Right atrium auricular region (tissue), 2 donors: ENCODE data around the gene CIB4. TPM values are rescaled to one million over a fixed set of nuclear protein-coding genes. Genes with fewer than 3 reads are reported as not detected.
"Not testable (repeated sequence)": the region's sequence is repeated elsewhere in the genome, so short reads cannot be mapped to it uniquely, and the experiment has no call there.

Source experiments
- DNase-seq: peaks from one replicate; pipeline ENCODE4 v3.0.0-alpha.2; 2019; ENCODE audit warnings: low spot score
- H3K27ac ChIP-seq, 2 donors: fragments of 200-600 bp; sonication (generic); 1 replicate in 1 of 2; 2 replicates in 1 of 2; pipeline ENCODE4 v1.5.1; 2016 to 2019
- H3K27me3 ChIP-seq, 2 donors: fragments of 200-600 bp; sonication (generic); one replicate each; pipeline versions ENCODE4 v1.5.1 to v1.6.0; 2017 to 2019
- H3K36me3 ChIP-seq: fragments of 200-600 bp; sonication (generic); one replicate; pipeline ENCODE4 v1.5.1; 2016
- H3K4me1 ChIP-seq, 2 donors: fragments of 200-600 bp; sonication (generic); one replicate each; pipeline versions ENCODE4 v1.5.1 to v1.6.0; 2017 to 2019
- H3K4me3 ChIP-seq, 2 donors: fragments of 200-600 bp; sonication (generic); 1 replicate in 1 of 2; 2 replicates in 1 of 2; pipeline ENCODE4 v1.5.1; 2017 to 2019; ENCODE audit warnings: mild to moderate bottlenecking in 1 of 2, moderate library complexity in 1 of 2
- H3K9me3 ChIP-seq, 2 donors: fragments of 200-600 bp; sonication (generic); one replicate each; pipeline ENCODE4 v1.5.1; 2019
- CTCF ChIP-seq, 2 donors: fragments of 200-600 bp; sonication (generic); IDR thresholded peaks; one replicate each; pipeline ENCODE4 v1.5.1; 2019; ENCODE audit warnings: antibody characterized with exemption in 2 of 2
- total RNA-seq, 2 donors: library from RNA; depleted of rRNA; stranded (reverse); fragments of >200 nt; gene quantifications; one replicate each; pipeline ENCODE4 v1.1.0, GENCODE V29; 2016

CIB4 gene
- total RNA-seq, 2 donors from 2014 or later = not detected

GRCh38 chr2:26670931-26671460 lies 29.8 kb upstream of the CIB4 start:
- Histone ChIP-seq H3K27me3 (no peaks in the 10 kb centered on the region), H3K4me1 (no peaks in the 10 kb centered on the region), H3K9me3 (peaks cover 0 to under 1% of the 10 kb centered on the region in 2 donors), H3K36me3 (no peaks in the 10 kb centered on the region), H3K4me3 (no peak overlapping the region), H3K27ac (no peak overlapping the region)
- no peak for TF ChIP-seq CTCF (IDR thresholded peaks at IDR 0.05)
- DNase-seq = no peak

- no peak for TF ChIP-seq CTCF (IDR thresholded peaks at IDR 0.05)
- Histone ChIP-seq H3K27ac (no peak overlapping the region), H3K27me3 (no peaks in the 10 kb centered on the region), H3K4me3 (no peak overlapping the region), H3K9me3 (peaks cover 0 to 6% of the 10 kb centered on the region in 2 donors), H3K36me3 (no peaks in the 10 kb centered on the region), H3K4me1 (no peaks in the 10 kb centered on the region)
- no peak for DNase-seq
Observed at GRCh38 chr2:26670171-26670570, 29.0 kb upstream of the CIB4 start.

GRCh38 chr2:26668856-26669750 lies 27.9 kb upstream of the CIB4 start:
- TF ChIP-seq CTCF (IDR thresholded peaks at IDR 0.05) = no peak
- Histone ChIP-seq H3K4me3 (no peak overlapping the region), H3K27ac (no peak overlapping the region), H3K27me3 (no peaks in the 10 kb centered on the region), H3K36me3 (no peaks in the 10 kb centered on the region), H3K9me3 (peaks cover 0 to 6% of the 10 kb centered on the region in 2 donors), H3K4me1 (no peaks in the 10 kb centered on the region)
- DNase-seq = no peak

- no peak for DNase-seq
- TF ChIP-seq CTCF (IDR thresholded peaks at IDR 0.05) = no peak
- no peaks in the 10 kb centered on the region for H3K4me1 ChIP-seq
- H3K9me3 ChIP-seq = peaks cover 0 to 6% of the 10 kb centered on the region in 2 donors
- H3K4me3 ChIP-seq = no peak overlapping the region
- H3K36me3 ChIP-seq = no peaks in the 10 kb centered on the region
- H3K27me3 ChIP-seq = no peaks in the 10 kb centered on the region
- H3K27ac ChIP-seq = no peak overlapping the region
Observed at GRCh38 chr2:26668041-26668440, 26.9 kb upstream of the CIB4 start.

GRCh38 chr2:26666671-26667070 lies 25.5 kb upstream of the CIB4 start:
- TF ChIP-seq CTCF (IDR thresholded peaks at IDR 0.05) = no peak
- Histone ChIP-seq H3K36me3 (no peaks in the 10 kb centered on the region), H3K27me3 (no peaks in the 10 kb centered on the region), H3K27ac (no peak overlapping the region), H3K4me3 (no peak overlapping the region), H3K4me1 (no peaks in the 10 kb centered on the region), H3K9me3 (peaks cover 0 to 6% of the 10 kb centered on the region in 2 donors)
- DNase-seq = no peak

GRCh38 chr2:26665296-26665695 lies 24.1 kb upstream of the CIB4 start:
- peaks cover 0 to 11% of the 10 kb centered on the region in 2 donors for H3K9me3 ChIP-seq
- not testable (repeated sequence) for DNase-seq, H3K27me3 ChIP-seq, H3K27ac ChIP-seq, H3K36me3 ChIP-seq, H3K4me1 ChIP-seq, H3K4me3 ChIP-seq
